ENCODE measurements around the gene P2RY11. TPM values are rescaled to one million over a fixed set of nuclear protein-coding genes. Genes with fewer than 3 reads are reported as not detected.

P2RY11 gene
- total and polyA plus RNA-seq, 2 experiments from 2014 or later, result 4.0 to 4.3 TPM

DNA sequence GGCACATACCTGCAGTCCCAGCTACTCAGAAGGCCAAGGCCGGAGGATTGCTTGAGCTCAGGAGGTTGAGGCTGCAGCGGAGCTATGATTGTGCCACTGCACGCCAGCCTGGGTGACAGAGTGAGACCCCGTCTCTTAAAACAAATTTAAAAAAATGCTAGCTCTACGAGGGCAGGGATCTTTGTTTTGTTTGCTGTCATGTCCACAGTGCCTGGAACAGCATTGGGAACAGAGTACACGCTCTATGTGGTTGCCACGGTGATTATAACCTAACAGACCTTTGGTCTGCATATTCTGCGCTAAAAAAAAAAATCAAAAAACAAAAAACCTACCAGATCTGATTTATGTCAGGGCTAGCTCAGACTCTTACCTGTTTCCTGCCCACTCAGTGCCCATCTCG lies 27.6 kb upstream of the P2RY11 start (continued):
- TF ChIP-seq, protein P1, sequence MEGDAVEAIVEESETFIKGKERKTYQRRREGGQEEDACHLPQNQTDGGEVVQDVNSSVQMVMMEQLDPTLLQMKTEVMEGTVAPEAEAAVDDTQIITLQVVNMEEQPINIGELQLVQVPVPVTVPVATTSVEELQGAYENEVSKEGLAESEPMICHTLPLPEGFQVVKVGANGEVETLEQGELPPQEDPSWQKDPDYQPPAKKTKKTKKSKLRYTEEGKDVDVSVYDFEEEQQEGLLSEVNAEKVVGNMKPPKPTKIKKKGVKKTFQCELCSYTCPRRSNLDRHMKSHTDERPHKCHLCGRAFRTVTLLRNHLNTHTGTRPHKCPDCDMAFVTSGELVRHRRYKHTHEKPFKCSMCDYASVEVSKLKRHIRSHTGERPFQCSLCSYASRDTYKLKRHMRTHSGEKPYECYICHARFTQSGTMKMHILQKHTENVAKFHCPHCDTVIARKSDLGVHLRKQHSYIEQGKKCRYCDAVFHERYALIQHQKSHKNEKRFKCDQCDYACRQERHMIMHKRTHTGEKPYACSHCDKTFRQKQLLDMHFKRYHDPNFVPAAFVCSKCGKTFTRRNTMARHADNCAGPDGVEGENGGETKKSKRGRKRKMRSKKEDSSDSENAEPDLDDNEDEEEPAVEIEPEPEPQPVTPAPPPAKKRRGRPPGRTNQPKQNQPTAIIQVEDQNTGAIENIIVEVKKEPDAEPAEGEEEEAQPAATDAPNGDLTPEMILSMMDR (conservative IDR thresholded peaks at IDR 0.05; ENCODE audit: low read depth in 2 of 2), result no peak
- TF ChIP-seq EZH2phosphoT487 (IDR thresholded peaks at IDR 0.05; ENCODE audit: unreplicated experiment) (no peak), CREB1 (CRISPR knock-in tag; IDR thresholded peaks at IDR 0.05; ENCODE audit: low read depth) (no peak), JUNB (IDR thresholded peaks at IDR 0.05; ENCODE audit: unreplicated experiment) (no peak)
- TF ChIP-seq, protein P2, sequence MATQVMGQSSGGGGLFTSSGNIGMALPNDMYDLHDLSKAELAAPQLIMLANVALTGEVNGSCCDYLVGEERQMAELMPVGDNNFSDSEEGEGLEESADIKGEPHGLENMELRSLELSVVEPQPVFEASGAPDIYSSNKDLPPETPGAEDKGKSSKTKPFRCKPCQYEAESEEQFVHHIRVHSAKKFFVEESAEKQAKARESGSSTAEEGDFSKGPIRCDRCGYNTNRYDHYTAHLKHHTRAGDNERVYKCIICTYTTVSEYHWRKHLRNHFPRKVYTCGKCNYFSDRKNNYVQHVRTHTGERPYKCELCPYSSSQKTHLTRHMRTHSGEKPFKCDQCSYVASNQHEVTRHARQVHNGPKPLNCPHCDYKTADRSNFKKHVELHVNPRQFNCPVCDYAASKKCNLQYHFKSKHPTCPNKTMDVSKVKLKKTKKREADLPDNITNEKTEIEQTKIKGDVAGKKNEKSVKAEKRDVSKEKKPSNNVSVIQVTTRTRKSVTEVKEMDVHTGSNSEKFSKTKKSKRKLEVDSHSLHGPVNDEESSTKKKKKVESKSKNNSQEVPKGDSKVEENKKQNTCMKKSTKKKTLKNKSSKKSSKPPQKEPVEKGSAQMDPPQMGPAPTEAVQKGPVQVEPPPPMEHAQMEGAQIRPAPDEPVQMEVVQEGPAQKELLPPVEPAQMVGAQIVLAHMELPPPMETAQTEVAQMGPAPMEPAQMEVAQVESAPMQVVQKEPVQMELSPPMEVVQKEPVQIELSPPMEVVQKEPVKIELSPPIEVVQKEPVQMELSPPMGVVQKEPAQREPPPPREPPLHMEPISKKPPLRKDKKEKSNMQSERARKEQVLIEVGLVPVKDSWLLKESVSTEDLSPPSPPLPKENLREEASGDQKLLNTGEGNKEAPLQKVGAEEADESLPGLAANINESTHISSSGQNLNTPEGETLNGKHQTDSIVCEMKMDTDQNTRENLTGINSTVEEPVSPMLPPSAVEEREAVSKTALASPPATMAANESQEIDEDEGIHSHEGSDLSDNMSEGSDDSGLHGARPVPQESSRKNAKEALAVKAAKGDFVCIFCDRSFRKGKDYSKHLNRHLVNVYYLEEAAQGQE (IDR thresholded peaks at IDR 0.05; ENCODE audit: unreplicated experiment), result no peak

DNA sequence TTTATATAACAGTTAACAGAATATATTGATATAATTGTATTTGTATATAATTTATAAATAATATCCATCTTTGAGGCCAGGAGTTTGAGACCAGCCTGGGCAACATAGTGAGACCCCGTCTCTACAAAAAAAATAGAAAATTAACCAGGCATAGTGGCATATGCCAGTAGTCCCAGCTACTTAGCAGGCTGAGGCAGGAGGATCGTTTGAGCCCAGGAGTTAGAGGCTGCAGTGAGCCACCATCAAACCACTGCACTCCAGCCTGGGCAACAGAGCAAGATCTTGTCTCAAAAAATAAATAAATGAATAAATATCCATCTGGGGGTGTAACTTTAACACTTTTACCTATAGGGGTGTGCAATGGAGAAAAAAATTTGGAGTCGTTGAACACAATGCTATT lies 26.7 kb upstream of the P2RY11 start:
- Histone ChIP-seq H4K20me1 (replicated peaks; ENCODE audit: insufficient read depth) (peaks cover 8% of the 10 kb centered on the region; the same call in 1 of the 2 replicates), H3K36me3 (ENCODE audit: insufficient read depth) (no peaks in the 10 kb centered on the region), H3K4me2 (no peak overlapping the region), H3K4me3 (no peak overlapping the region), H3K4me1 (ENCODE audit: insufficient read depth) (no peaks in the 10 kb centered on the region; the same call in 1 of the 2 replicates), H3K27me3 (ENCODE audit: insufficient read depth) (no peaks in the 10 kb centered on the region), H3K27ac (ENCODE audit: low read depth) (no peak overlapping the region), H3F3A (replicated peaks; ENCODE audit: low read depth) (no peaks in the 10 kb centered on the region), H3K79me2 (replicated peaks; ENCODE audit: insufficient read depth) (no peaks in the 10 kb centered on the region), H2AFZ (no peak overlapping the region), H3K9me2 (ENCODE audit: insufficient read depth) (no peaks in the 10 kb centered on the region)
- H3K9me3 Mint-ChIP-seq, result no peaks in the 10 kb centered on the region
- H3K36me3 Mint-ChIP-seq (ENCODE audit: low read depth), result peaks cover under 1% of the 10 kb centered on the region
- TF ChIP-seq JUNB (IDR thresholded peaks at IDR 0.05; ENCODE audit: unreplicated experiment) (no peak), ZNF114 (CRISPR knock-in tag; IDR thresholded peaks at IDR 0.05) (no peak), POLR2AphosphoS5 (IDR thresholded peaks at IDR 0.05; ENCODE audit: low read depth) (no peak), CREB1 (CRISPR knock-in tag; IDR thresholded peaks at IDR 0.05; ENCODE audit: low read depth) (no peak), NANOG (IDR thresholded peaks at IDR 0.05; ENCODE audit: borderline replicate concordance) (no peak), ZNF331 (CRISPR knock-in tag; IDR thresholded peaks at IDR 0.05; ENCODE audit: low read depth) (no peak), STAT1 (IDR thresholded peaks at IDR 0.05; ENCODE audit: unreplicated experiment) (no peak), EZH2phosphoT487 (IDR thresholded peaks at IDR 0.05; ENCODE audit: unreplicated experiment) (no peak)
- TF ChIP-seq, protein P3, sequence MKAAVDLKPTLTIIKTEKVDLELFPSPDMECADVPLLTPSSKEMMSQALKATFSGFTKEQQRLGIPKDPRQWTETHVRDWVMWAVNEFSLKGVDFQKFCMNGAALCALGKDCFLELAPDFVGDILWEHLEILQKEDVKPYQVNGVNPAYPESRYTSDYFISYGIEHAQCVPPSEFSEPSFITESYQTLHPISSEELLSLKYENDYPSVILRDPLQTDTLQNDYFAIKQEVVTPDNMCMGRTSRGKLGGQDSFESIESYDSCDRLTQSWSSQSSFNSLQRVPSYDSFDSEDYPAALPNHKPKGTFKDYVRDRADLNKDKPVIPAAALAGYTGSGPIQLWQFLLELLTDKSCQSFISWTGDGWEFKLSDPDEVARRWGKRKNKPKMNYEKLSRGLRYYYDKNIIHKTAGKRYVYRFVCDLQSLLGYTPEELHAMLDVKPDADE (IDR thresholded peaks at IDR 0.05), result no peak
- TF ChIP-seq, protein P4, sequence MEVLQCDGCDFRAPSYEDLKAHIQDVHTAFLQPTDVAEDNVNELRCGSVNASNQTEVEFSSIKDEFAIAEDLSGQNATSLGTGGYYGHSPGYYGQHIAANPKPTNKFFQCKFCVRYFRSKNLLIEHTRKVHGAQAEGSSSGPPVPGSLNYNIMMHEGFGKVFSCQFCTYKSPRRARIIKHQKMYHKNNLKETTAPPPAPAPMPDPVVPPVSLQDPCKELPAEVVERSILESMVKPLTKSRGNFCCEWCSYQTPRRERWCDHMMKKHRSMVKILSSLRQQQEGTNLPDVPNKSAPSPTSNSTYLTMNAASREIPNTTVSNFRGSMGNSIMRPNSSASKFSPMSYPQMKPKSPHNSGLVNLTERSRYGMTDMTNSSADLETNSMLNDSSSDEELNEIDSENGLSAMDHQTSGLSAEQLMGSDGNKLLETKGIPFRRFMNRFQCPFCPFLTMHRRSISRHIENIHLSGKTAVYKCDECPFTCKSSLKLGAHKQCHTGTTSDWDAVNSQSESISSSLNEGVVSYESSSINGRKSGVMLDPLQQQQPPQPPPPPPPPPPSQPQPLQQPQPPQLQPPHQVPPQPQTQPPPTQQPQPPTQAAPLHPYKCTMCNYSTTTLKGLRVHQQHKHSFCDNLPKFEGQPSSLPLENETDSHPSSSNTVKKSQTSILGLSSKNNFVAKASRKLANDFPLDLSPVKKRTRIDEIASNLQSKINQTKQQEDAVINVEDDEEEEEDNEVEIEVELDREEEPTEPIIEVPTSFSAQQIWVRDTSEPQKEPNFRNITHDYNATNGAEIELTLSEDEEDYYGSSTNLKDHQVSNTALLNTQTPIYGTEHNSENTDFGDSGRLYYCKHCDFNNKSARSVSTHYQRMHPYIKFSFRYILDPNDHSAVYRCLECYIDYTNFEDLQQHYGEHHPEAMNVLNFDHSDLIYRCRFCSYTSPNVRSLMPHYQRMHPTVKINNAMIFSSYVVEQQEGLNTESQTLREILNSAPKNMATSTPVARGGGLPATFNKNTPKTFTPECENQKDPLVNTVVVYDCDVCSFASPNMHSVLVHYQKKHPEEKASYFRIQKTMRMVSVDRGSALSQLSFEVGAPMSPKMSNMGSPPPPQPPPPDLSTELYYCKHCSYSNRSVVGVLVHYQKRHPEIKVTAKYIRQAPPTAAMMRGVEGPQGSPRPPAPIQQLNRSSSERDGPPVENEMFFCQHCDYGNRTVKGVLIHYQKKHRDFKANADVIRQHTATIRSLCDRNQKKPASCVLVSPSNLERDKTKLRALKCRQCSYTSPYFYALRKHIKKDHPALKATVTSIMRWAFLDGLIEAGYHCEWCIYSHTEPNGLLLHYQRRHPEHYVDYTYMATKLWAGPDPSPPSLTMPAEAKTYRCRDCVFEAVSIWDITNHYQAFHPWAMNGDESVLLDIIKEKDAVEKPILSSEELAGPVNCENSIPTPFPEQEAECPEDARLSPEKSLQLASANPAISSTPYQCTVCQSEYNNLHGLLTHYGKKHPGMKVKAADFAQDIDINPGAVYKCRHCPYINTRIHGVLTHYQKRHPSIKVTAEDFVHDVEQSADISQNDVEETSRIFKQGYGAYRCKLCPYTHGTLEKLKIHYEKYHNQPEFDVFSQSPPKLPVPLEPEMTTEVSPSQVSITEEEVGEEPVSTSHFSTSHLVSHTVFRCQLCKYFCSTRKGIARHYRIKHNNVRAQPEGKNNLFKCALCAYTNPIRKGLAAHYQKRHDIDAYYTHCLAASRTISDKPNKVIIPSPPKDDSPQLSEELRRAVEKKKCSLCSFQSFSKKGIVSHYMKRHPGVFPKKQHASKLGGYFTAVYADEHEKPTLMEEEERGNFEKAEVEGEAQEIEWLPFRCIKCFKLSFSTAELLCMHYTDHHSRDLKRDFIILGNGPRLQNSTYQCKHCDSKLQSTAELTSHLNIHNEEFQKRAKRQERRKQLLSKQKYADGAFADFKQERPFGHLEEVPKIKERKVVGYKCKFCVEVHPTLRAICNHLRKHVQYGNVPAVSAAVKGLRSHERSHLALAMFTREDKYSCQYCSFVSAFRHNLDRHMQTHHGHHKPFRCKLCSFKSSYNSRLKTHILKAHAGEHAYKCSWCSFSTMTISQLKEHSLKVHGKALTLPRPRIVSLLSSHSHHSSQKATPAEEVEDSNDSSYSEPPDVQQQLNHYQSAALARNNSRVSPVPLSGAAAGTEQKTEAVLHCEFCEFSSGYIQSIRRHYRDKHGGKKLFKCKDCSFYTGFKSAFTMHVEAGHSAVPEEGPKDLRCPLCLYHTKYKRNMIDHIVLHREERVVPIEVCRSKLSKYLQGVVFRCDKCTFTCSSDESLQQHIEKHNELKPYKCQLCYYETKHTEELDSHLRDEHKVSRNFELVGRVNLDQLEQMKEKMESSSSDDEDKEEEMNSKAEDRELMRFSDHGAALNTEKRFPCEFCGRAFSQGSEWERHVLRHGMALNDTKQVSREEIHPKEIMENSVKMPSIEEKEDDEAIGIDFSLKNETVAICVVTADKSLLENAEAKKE (CRISPR knock-in tag; IDR thresholded peaks at IDR 0.05), result no peak
- ATAC-seq (no peak), DNase-seq (ENCODE audit: low spot score) (no peak)
- no peak overlapping the region for H3K27ac Mint-ChIP-seq
- peaks cover 11% of the 10 kb centered on the region for H3K27me3 Mint-ChIP-seq (ENCODE audit: insufficient read depth, low read depth, poor library complexity)
- H3K4me3 Mint-ChIP-seq, result peak overlapping the region; percentile 81; the same call in 1 of the 3 replicates
- no peaks in the 10 kb centered on the region; the same call in 2 of the 3 replicates for H3K4me1 Mint-ChIP-seq
